ENCODE measurements around the gene C10orf95.

GRCh38 chr10:102425444-102425843, 25.9 kb downstream of the C10orf95 start:
- TF ChIP-seq CHD4 (IDR thresholded peaks at IDR 0.05; ENCODE audit: borderline replicate concordance) (no peak), RCOR1 (IDR thresholded peaks at IDR 0.05; ENCODE audit: low read depth, low read length) (no peak), CTCF (IDR thresholded peaks at IDR 0.05) (no peak), POLR2A (IDR thresholded peaks at IDR 0.05; ENCODE audit: low read length) (no peak), JUNB (IDR thresholded peaks at IDR 0.05) (no peak), USF2 (IDR thresholded peaks at IDR 0.05) (no peak), E2F6 (IDR thresholded peaks at IDR 0.05; ENCODE audit: borderline replicate concordance, low read depth) (no peak), PBX3 (IDR thresholded peaks at IDR 0.05) (no peak), HDAC2 (IDR thresholded peaks at IDR 0.05) (no peak), EHMT2 (IDR thresholded peaks at IDR 0.05; ENCODE audit: low read depth) (no peak)

Measured in A549 (cell line).